HEK293 (cell line): Measurements from ENCODE around the gene SIRPB1.

Experiments used
- GLI4 ChIP-seq: fragments of 450-650 bp; formaldehyde crosslinking; IDR thresholded peaks from 2 replicates; pipeline ENCODE4 v1.5.1; 2016; ENCODE audit warnings: missing biosample characterization, missing genetic modification characterization
- HIC1 ChIP-seq: fragments of 450-650 bp; formaldehyde crosslinking; IDR thresholded peaks from 2 replicates; pipeline ENCODE4 v1.5.1; 2016; ENCODE audit warnings: missing biosample characterization, missing genetic modification characterization
- KLF10 ChIP-seq: fragments of 450-650 bp; IDR thresholded peaks from 2 replicates; pipeline ENCODE4 v1.5.1; 2018; ENCODE audit warnings: missing biosample characterization, mild to moderate bottlenecking, missing genetic modification characterization
- PBX3 ChIP-seq: sonication (generic); formaldehyde crosslinking; IDR thresholded peaks from 2 replicates; pipeline ENCODE4 v1.8.1; 2022; ENCODE audit warnings: mild to moderate bottlenecking, moderate library complexity, missing genetic modification reagents
- PRDM10 ChIP-seq: fragments of 450-650 bp; formaldehyde crosslinking; IDR thresholded peaks from 2 replicates; pipeline ENCODE4 v1.5.1; 2016; ENCODE audit warnings: missing biosample characterization, missing genetic modification characterization
- SALL2 ChIP-seq: fragments of 450-650 bp; formaldehyde crosslinking; IDR thresholded peaks from 2 replicates; pipeline ENCODE4 v1.5.0; 2017; ENCODE audit warnings: missing biosample characterization, mild to moderate bottlenecking, missing genetic modification characterization, borderline replicate concordance
- YY1 ChIP-seq: fragments of 450-650 bp; formaldehyde crosslinking; IDR thresholded peaks from 2 replicates; pipeline ENCODE4 v1.5.1; 2018; ENCODE audit warnings: missing biosample characterization, missing genetic modification characterization
- ZNF133 ChIP-seq: fragments of 450-650 bp; formaldehyde crosslinking; IDR thresholded peaks from 2 replicates; pipeline ENCODE4 v1.5.1; 2016; ENCODE audit warnings: missing biosample characterization, missing genetic modification characterization
- ZNF146 ChIP-seq: fragments of 450-650 bp; formaldehyde crosslinking; IDR thresholded peaks from 2 replicates; pipeline ENCODE4 v1.5.1; 2016; ENCODE audit warnings: missing biosample characterization, missing genetic modification characterization
- ZNF514 ChIP-seq: fragments of 450-650 bp; formaldehyde crosslinking; IDR thresholded peaks from 2 replicates; pipeline ENCODE4 v1.5.1; 2016; ENCODE audit warnings: missing biosample characterization, missing genetic modification characterization
- ZNF777 ChIP-seq: fragments of 450-650 bp; formaldehyde crosslinking; IDR thresholded peaks from 2 replicates; pipeline ENCODE4 v1.5.1; 2017; ENCODE audit warnings: missing biosample characterization, missing genetic modification characterization, borderline replicate concordance
- TF ChIP-seq, protein P1 (sequence below): fragments of 450-650 bp; formaldehyde crosslinking; IDR thresholded peaks from 2 replicates; pipeline ENCODE4 v1.5.1; 2016; ENCODE audit warnings: missing biosample characterization, missing genetic modification characterization
- TF ChIP-seq, protein P2 (sequence below): fragments of 450-650 bp; formaldehyde crosslinking; IDR thresholded peaks from 2 replicates; pipeline ENCODE4 v1.5.1; 2016; ENCODE audit warnings: missing biosample characterization, missing genetic modification characterization, borderline replicate concordance
- TF ChIP-seq, protein P3 (sequence below): fragments of 450-650 bp; IDR thresholded peaks from 2 replicates; pipeline ENCODE4 v1.5.1; 2018; ENCODE audit warnings: missing biosample characterization, mild to moderate bottlenecking, missing genetic modification characterization

- no peak for TF ChIP-seq ZNF514 (tag by site-specific recombination)
- no peak for TF ChIP-seq HIC1 (tag by site-specific recombination)
- TF ChIP-seq, protein P1, sequence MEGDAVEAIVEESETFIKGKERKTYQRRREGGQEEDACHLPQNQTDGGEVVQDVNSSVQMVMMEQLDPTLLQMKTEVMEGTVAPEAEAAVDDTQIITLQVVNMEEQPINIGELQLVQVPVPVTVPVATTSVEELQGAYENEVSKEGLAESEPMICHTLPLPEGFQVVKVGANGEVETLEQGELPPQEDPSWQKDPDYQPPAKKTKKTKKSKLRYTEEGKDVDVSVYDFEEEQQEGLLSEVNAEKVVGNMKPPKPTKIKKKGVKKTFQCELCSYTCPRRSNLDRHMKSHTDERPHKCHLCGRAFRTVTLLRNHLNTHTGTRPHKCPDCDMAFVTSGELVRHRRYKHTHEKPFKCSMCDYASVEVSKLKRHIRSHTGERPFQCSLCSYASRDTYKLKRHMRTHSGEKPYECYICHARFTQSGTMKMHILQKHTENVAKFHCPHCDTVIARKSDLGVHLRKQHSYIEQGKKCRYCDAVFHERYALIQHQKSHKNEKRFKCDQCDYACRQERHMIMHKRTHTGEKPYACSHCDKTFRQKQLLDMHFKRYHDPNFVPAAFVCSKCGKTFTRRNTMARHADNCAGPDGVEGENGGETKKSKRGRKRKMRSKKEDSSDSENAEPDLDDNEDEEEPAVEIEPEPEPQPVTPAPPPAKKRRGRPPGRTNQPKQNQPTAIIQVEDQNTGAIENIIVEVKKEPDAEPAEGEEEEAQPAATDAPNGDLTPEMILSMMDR, result no peak
- no peak for TF ChIP-seq ZNF777
- TF ChIP-seq ZNF133 (tag by site-specific recombination), result no peak
- TF ChIP-seq KLF10, result no peak
- TF ChIP-seq SALL2 (tag by site-specific recombination), result no peak
- TF ChIP-seq, protein P2, sequence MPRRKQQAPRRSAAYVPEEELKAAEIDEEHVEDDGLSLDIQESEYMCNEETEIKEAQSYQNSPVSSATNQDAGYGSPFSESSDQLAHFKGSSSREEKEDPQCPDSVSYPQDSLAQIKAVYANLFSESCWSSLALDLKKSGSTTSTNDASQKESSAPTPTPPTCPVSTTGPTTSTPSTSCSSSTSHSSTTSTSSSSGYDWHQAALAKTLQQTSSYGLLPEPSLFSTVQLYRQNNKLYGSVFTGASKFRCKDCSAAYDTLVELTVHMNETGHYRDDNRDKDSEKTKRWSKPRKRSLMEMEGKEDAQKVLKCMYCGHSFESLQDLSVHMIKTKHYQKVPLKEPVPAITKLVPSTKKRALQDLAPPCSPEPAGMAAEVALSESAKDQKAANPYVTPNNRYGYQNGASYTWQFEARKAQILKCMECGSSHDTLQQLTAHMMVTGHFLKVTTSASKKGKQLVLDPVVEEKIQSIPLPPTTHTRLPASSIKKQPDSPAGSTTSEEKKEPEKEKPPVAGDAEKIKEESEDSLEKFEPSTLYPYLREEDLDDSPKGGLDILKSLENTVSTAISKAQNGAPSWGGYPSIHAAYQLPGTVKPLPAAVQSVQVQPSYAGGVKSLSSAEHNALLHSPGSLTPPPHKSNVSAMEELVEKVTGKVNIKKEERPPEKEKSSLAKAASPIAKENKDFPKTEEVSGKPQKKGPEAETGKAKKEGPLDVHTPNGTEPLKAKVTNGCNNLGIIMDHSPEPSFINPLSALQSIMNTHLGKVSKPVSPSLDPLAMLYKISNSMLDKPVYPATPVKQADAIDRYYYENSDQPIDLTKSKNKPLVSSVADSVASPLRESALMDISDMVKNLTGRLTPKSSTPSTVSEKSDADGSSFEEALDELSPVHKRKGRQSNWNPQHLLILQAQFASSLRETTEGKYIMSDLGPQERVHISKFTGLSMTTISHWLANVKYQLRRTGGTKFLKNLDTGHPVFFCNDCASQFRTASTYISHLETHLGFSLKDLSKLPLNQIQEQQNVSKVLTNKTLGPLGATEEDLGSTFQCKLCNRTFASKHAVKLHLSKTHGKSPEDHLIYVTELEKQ (tag by site-specific recombination), result no peak
- TF ChIP-seq YY1 (tag by site-specific recombination), result no peak
- TF ChIP-seq, protein P3, sequence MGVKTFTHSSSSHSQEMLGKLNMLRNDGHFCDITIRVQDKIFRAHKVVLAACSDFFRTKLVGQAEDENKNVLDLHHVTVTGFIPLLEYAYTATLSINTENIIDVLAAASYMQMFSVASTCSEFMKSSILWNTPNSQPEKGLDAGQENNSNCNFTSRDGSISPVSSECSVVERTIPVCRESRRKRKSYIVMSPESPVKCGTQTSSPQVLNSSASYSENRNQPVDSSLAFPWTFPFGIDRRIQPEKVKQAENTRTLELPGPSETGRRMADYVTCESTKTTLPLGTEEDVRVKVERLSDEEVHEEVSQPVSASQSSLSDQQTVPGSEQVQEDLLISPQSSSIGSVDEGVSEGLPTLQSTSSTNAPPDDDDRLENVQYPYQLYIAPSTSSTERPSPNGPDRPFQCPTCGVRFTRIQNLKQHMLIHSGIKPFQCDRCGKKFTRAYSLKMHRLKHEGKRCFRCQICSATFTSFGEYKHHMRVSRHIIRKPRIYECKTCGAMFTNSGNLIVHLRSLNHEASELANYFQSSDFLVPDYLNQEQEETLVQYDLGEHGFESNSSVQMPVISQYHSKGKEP (tag by site-specific recombination), result no peak
- no peak for TF ChIP-seq GLI4
- no peak for TF ChIP-seq PBX3
- no peak for TF ChIP-seq PRDM10 (tag by site-specific recombination)
- no peak for TF ChIP-seq ZNF146 (tag by site-specific recombination)
Measured at GRCh38 chr20:1635291-1635979, 15.6 kb upstream of the SIRPB1 start.
